T-cell (primary cell): ENCODE data around the gene EIF3I. TPM values are rescaled to one million over a fixed set of nuclear protein-coding genes. Genes with fewer than 3 reads are reported as not detected.

Experiments
- total RNA-seq, 35 experiments: library from RNA in 6 of 35; stranded (reverse) in 6 of 35; fragments of 120-200 nt in 1 of 35; gene quantifications; one replicate each; pipeline versions ENCODE4 v1.2.1 to v1.2.4 and lab custom pipeline; 2013 to 2026

EIF3I gene
- total RNA-seq, 5 donors from 2014 or later (not counting 1 experiment from before 2014, with no cell fraction given): 94.9 to 117 (median 98.4) TPM

Other genes starting within 250 kb of the EIF3I start
- 100 to 1,000 TPM in 3 of 5 donors, 10 to 100 TPM in 2; 98.9 to 115 (median 111) TPM for gene KHDRBS1, start 208.5 kb upstream of the EIF3I start, total RNA-seq
- gene TMEM39B, start 149.5 kb upstream of the EIF3I start, total RNA-seq: 10 to 100 TPM; 14.5 to 28.1 (median 24.5) TPM
- gene KPNA6, start 114.4 kb upstream of the EIF3I start, total RNA-seq: 10 to 100 TPM; 46.2 to 53.6 (median 52.3) TPM
- gene TXLNA, start 42.7 kb upstream of the EIF3I start, total RNA-seq: 10 to 100 TPM; 25.3 to 47.7 (median 43.8) TPM
- gene CCDC28B, start 21.8 kb upstream of the EIF3I start, total RNA-seq: 1 to 10 TPM; 6.5 to 9.0 (median 6.8) TPM
- gene IQCC, start 16.7 kb upstream of the EIF3I start, total RNA-seq: 1 to 10 TPM; 1.3 to 3.6 (median 2.3) TPM
- gene DCDC2B, start 13.3 kb upstream of the EIF3I start, total RNA-seq: under 1 TPM in 1 of 5 donors, not detected in 4; 0.18 TPM
- gene TMEM234, start 54 bp upstream of the EIF3I start, total RNA-seq: 10 to 100 TPM; 14.0 to 29.6 (median 26.0) TPM
- gene FAM167B, start 24.8 kb downstream of the EIF3I start, total RNA-seq: 1 to 10 TPM in 1 of 5 donors, under 1 TPM in 4; 0.65 to 1.0 (median 0.95) TPM
- gene LCK, start 28.9 kb downstream of the EIF3I start, total RNA-seq: 100 to 1,000 TPM; 341 to 489 (median 428) TPM
- 100 to 1,000 TPM; 117 to 153 (median 142) TPM for gene HDAC1, start 69.7 kb downstream of the EIF3I start, total RNA-seq
- 10 to 100 TPM; 28.1 to 46.5 (median 41.4) TPM for gene MARCKSL1, start 113.8 kb downstream of the EIF3I start, total RNA-seq
- 10 to 100 TPM; 27.0 to 43.0 (median 32.0) TPM for gene FAM229A, start 140.1 kb downstream of the EIF3I start, total RNA-seq
- gene TSSK3, start 140.1 kb downstream of the EIF3I start, total RNA-seq: 1 to 10 TPM in 3 of 5 donors, under 1 TPM in 1, not detected in 1; 0.65 to 4.3 (median 2.3) TPM
- gene BSDC1, start 172.0 kb downstream of the EIF3I start, total RNA-seq: 100 to 1,000 TPM in 3 of 5 donors, 10 to 100 TPM in 2; 93.4 to 190 (median 105) TPM
- under 1 TPM in 1 of 5 donors, not detected in 4; 0.03 TPM for gene ZBTB8B, start 242.7 kb downstream of the EIF3I start, total RNA-seq